ENCODE measurements around the gene UTP25.
A peak's percentile ranks its signal among the peaks of the same experiment; 100 is the strongest.

The UTP25 gene, protein sequence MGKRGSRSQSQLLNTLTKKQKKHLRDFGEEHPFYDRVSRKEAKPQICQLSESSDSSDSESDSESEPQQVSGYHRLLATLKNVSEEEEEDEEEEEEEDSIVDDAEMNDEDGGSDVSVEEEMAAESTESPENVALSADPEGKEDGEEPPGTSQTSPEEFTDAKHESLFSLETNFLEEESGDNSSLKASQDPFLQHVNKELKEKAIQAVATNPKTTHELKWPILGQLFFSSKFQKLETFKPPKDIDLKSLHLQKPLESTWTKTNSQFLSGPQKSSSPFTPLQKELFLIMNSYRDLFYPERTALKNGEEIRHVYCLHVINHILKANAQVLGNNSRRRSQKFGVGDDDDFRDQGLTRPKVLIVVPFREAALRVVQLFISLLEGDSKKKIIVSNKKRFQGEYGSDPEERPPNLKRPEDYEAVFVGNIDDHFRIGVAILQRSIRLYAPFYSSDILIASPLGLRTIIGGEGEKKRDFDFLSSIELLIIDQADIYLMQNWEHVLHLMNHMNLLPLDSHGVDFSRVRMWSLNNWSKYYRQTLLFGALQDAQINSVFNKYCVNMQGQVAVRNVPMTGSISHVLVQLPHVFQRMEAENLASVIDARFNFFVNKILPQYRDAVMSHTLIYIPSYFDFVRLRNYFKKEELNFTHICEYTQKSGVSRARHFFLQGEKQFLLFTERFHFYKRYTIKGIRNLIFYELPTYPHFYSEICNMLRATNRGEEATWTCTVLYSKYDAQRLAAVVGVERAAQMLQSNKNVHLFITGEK

DNA sequence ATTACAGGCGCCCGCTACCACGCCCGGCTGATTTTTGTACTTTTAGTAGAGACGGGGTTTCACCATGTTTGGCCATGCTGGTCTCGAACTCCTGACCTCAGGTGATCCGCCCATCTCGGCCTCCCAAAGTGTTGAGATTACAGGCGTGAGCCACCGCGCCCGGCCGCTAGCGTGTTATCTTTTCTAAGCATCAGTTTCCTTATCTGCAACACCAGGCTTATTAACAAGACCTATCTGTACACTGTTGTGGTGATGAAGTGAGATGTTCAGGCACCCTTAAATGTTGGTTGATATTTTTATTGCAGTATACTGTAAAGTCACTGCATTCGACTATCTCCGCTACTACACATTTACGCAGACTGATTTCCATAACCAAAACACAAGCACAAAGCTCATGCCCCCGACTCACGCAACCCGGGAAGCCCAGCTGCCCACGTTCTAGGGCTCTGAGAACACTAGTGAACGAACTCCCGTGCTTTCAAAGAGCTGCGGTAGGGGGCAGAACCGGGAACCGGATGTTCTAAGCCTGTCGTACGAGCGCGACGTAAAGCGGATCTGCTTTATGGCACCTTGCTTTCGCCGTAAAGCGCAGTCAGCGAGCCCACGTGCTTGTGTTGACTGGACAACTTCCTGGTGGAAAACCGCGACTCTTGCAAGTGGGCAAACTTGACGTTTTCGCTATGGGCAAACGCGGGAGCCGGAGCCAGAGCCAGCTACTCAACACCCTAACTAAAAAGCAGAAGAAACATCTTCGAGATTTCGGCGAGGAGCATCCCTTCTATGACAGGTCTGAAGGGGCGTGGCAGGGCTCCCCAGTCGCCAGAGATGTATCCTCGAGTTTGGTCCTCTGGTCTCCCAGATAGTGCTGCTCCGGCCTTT is at the start of gene UTP25:
TSS of gene UTP25 (plus strand) at position 589 of the 879 bp plus-strand sequence. CDS start at position 681, 92 bp downstream.
- no peaks in the 10 kb centered on the region for H3K9me3 ChIP-seq (ENCODE audit: severe bottlenecking)
- H3K36me3 ChIP-seq, result peaks cover 16% of the 10 kb centered on the region
- TF ChIP-seq, protein P1, sequence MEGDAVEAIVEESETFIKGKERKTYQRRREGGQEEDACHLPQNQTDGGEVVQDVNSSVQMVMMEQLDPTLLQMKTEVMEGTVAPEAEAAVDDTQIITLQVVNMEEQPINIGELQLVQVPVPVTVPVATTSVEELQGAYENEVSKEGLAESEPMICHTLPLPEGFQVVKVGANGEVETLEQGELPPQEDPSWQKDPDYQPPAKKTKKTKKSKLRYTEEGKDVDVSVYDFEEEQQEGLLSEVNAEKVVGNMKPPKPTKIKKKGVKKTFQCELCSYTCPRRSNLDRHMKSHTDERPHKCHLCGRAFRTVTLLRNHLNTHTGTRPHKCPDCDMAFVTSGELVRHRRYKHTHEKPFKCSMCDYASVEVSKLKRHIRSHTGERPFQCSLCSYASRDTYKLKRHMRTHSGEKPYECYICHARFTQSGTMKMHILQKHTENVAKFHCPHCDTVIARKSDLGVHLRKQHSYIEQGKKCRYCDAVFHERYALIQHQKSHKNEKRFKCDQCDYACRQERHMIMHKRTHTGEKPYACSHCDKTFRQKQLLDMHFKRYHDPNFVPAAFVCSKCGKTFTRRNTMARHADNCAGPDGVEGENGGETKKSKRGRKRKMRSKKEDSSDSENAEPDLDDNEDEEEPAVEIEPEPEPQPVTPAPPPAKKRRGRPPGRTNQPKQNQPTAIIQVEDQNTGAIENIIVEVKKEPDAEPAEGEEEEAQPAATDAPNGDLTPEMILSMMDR (IDR thresholded peaks at IDR 0.05; ENCODE audit: low read depth, low read length), result peak; percentile 79
- peak within 1 kb of the TSS; percentile 85 for H3K4me3 ChIP-seq (ENCODE audit: low read depth, low read length)
- peak; percentile 93 for DNase-seq
- peak within 1 kb of the TSS; percentile 21 for H3K27ac ChIP-seq
- no peaks in the 10 kb centered on the region for H3K27me3 ChIP-seq (ENCODE audit: insufficient read depth, low read depth, severe bottlenecking)

DNA sequence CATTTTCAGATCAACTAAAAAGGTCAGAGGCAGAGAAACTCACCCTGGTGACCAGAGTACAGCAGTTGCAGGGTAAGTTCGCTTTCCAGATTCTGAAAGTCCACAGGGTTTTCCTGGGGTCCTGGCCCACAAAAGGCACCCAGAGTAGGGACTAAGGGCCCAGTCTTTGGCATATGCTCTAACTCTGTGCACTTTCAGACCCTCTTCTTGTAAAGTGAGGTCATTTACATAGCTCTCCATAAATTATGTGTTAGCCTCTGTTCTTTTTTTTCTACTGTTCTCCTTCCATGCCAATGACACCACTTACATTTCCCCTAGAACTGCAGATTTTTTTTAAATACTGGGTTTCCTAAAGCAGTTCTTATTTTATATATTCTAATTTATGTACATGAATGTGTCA is 49.7 kb upstream of the UTP25 start:
- no peak overlapping the region for H3K27ac ChIP-seq
- peaks cover 3% of the 10 kb centered on the region; the same call in 1 of the 2 replicates for H3K36me3 ChIP-seq
- DNase-seq, result no peak
- H3K4me3 ChIP-seq (ENCODE audit: low read depth, low read length), result no peak overlapping the region
- no peaks in the 10 kb centered on the region for H3K27me3 ChIP-seq (ENCODE audit: insufficient read depth, low read depth, severe bottlenecking)
- no peaks in the 10 kb centered on the region for H3K9me3 ChIP-seq (ENCODE audit: severe bottlenecking)
- TF ChIP-seq, protein P1 (IDR thresholded peaks at IDR 0.05; ENCODE audit: low read depth, low read length), result no peak

DNA sequence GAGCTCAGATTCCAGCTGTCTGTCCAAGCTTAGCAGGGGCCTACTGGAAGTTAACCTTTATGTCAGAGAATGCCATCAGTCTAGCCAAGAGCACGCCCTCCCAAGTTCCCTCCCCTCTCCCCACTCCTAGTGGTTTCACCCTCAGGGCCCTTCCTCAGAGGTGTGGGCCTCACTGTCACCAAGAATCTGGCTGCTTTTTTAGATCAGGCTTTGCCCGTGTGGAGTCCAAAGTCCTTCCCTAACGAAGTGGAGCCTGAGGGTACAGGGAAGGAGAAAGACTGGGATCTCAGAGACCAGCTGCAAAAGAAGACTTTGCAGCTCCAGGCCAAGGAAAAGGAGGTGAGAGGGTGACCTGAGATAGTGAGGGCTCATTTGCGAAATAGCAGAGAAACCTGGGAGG is 47.5 kb upstream of the UTP25 start:
- Histone ChIP-seq H3K27ac (no peak overlapping the region), H3K4me3 (ENCODE audit: low read depth, low read length) (no peak overlapping the region), H3K9me3 (ENCODE audit: severe bottlenecking) (peaks cover 6% of the 10 kb centered on the region), H3K36me3 (peaks cover 3% of the 10 kb centered on the region; the same call in 1 of the 2 replicates), H3K27me3 (ENCODE audit: insufficient read depth, low read depth, severe bottlenecking) (no peaks in the 10 kb centered on the region)
- DNase-seq, result no peak
- TF ChIP-seq, protein P1 (IDR thresholded peaks at IDR 0.05; ENCODE audit: low read depth, low read length), result no peak

DNA sequence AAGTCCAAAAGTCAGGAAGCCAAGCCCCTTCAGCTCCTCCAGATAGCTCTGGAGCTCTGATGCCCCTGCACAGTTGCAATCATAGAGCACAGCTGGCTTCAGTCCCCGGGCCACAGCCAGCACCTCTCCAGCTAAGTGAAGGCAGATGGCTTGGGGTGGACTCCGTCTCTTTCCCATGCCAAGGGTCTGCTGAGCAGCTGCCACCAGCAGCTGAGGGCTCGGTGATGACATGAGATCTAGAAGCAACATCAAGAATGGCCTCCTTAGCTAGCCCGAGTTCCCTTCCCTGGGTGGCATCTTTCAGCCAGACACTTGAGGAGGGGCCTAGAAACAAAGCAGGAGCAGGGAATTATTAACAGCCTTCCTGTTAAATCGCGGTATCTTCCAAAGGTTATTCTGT is 44.4 kb upstream of the UTP25 start:
- no peak for DNase-seq
- Histone ChIP-seq H3K27me3 (ENCODE audit: insufficient read depth, low read depth, severe bottlenecking) (no peaks in the 10 kb centered on the region), H3K4me3 (ENCODE audit: low read depth, low read length) (no peak overlapping the region), H3K36me3 (peaks cover 3% of the 10 kb centered on the region; the same call in 1 of the 2 replicates), H3K9me3 (ENCODE audit: severe bottlenecking) (peaks cover 8% of the 10 kb centered on the region), H3K27ac (no peak overlapping the region)
- TF ChIP-seq, protein P1 (IDR thresholded peaks at IDR 0.05; ENCODE audit: low read depth, low read length), result no peak

Data from WERI-Rb-1 (cell line).